ENCODE data around the gene SLC9A6.
"Not testable (repeated sequence)": the region's sequence is repeated elsewhere in the genome, so short reads cannot be mapped to it uniquely, and the experiment has no call there.

The SLC9A6 gene

DNA sequence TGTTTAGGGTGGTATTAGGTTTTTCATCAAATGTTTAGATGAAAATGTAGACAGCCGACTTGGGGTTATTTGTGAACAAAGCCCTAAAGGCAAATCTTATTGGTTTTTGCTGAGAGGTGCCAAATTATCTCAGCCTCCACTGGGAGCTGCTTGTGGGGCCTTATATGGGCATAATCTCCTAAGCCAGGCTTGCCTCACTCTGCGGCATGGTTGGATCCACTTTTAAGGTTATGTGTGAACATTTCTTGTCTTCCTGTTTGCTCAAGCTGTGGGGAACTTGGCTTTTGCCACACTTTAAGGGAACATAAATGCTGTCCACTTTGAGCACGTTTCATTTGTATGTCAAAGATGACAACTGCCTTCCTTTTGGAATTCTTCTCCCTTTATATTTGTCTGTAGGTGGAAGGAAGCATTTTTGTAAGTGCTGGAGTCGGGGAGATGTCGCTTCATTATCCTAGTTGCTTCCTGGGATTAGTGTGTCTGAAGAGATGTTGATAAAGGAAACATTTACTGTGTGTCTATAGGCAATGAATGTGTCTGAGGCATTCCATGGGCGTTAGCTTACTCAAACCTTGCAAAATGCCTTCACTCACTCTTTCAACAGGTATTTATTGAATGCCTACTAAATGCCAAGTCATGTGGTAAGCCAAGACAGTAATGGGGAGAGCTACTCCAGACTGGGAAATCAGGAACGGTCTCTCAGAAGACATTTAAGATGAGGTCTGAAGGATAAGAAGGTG lies 78.3 kb downstream of the SLC9A6 start:
- peak; percentile 30 for DNase-seq (ENCODE audit: low read depth)

DNA sequence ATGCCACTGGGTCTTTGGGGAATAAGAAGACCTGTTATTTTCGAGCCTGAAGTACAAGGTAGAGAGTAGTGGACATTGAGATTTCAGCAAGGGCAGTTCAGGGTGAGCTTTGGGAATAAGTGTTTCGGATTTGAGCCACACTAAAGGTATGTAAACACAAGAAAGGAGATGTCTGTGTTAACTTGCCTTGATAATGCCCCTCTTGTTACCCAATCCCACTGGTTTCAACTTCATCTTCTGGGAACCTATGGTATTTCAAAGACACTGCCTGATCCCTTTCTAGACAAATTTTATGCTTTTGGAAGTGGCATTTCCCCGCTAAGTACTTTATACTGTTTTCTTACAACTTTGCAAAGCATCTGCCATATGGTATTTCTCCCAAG lies 79.4 kb downstream of the SLC9A6 start:
- DNase-seq (ENCODE audit: low read depth): no peak

DNA sequence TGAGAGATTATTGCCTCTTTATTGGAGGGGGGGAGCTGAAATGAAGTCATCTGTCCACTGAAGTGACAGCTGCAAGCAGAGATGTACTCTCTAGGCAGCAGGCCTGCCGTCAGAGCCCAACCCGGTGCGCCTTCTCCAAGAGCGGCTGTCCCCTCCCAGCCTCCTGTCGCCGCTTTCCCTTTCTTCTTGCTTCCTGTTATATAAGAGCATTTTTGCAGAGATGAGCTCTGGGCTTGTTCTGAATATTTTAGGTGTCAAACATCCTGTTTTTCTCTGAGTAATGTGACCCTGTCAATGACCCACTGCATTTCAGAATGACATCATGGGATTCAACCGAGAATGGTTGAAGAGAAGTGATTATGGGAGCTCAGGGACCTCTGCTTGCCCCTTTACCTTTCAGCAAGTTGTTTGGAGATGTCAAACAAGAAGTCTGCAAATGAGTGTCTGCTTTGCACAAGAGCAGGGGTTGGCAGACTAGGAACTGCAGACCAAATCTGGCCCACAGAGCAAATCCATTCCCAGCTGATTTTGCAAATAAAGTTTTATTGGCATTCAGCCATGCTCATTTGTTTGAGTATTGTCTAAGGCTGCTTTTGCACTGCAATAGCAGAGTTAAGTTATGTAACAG lies 79.9 kb downstream of the SLC9A6 start:
- DNase-seq (ENCODE audit: low read depth): peak; percentile 73

DNA sequence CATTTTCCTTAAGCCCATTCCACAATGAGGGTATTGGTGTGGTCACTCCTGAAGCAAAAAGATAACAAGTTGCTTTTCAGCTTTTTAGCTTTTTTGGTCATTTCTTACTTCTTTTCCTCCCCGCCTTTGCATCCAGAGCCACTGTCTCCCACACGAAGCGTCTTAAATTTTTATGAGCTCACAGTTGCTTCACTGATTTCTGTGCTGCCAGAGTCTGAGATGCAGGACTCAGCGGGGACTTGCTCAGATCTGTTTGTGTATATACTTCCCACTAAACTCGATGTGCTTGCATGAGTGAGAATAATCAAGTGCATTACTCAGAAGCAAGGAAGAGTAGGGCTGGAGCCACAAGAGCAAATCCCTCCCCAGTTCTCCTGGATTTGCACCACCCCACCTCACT lies 81.9 kb downstream of the SLC9A6 start:
- no peak for DNase-seq (ENCODE audit: low read depth)

DNA sequence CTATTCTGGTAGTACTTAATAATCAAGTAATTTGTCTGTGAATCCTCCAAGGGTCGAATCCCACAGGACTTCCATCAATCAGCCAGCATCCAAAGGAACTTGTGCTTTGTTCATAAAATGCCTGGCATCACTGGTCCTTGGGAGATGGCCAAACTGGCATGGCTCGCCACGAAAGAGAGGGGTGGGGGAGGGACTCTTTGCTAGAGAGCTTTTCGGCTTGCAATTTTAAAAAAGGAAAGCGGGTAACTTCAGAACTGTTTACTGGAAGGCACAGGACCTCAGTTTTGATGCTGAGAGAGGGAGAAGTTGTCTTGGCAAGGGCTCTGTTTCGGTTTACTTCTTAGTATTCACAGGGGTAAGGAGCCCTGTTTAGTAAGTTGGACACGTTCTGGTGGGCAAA lies 82.7 kb downstream of the SLC9A6 start:
- DNase-seq (ENCODE audit: low read depth): no peak

DNA sequence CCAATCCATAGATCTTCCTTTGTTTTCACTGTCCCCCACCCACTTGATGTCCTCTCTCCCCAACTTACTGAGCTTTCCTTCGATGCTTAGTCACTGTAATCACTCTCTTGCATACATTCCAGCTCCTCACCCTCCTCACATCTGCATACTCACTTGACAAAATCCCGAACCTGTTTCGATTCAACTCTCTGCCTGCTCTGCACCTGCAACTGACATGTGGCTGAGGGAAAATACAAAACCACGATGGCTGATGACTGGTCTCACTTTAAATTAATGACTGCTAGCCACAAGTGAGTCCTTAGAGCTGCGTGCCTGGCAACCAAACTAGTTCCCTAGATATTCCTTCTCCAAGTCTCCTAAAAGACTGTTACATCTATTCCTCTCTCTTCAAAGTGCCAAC lies 91.7 kb downstream of the SLC9A6 start:
- DNase-seq (ENCODE audit: low read depth): no peak

DNA sequence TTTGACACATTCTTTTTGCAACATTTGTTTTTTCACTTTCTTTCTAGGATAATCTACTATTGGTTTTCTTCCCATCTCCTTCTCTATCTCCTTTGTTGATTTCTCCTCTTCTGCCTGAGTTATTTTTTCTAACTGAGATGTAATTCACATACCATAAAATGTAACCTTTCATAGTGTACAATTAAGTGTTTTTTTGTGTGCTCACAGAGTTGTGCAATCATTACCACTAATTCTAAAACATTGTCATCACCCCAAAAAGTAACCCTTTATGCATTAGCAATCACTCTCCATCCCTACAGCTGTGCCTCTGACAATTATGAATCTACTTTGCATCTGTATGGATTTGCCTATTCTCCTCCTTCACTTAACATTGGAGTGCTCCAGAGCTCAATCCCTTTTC lies 95.5 kb downstream of the SLC9A6 start:
- DNase-seq (ENCODE audit: low read depth): no peak

DNA sequence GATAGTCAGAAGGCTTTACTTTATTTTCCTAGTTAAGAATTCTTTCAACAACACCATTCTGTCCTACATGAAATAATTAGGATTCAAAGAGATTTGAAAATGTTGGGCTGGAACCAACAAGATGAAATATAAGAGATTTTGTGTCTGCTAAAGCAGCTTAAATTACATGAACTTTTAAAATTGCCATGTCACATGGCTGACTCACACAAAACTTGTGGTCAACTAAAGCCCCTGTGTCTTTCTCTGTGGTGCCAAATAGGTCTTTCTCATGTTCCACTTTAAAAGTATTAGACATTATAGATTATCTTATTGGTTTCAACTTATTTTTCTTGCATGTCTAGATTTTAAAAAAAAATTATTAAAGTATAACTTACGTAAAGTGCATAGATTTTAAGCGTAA lies 101.3 kb downstream of the SLC9A6 start:
- DNase-seq (ENCODE audit: low read depth): peak; percentile 11

DNA sequence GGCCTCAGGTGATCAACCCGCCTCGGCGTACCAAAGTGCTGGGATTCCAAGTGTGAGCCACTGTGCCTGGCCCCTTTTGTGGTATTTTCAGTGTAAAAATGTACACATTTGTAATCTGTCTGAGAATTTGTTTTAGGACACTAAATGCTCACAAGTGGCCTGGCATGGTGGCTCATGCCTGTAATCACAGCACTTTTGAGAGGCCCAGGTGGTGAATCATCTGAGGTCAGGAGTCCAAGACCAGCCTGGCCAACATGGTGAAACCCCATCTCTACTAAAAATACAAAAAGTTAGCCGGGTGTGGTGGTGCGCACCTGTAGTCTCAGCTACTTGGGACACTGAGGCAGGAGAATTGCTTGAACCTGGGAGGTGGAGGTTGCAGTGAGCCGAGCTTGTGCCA lies 106.7 kb downstream of the SLC9A6 start:
- not testable (repeated sequence) for DNase-seq (ENCODE audit: low read depth)

DNA sequence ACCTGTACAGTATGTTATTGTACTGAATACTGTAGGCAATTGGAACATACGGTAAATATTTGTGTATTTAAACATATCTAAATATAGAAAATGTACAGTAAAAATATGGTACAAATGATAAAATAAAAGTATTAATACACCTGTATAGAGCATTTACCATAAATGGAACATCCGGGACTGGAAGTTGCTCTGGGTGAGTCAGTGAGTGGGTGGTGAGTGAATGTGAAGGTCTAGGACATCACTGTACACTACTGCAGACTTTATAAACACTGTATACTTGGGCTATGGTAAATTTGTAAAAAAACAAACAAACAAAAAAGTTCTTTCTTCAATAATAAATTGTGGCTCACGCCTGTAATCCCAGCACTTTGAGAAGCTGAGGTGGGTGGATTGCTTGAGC lies 109.7 kb downstream of the SLC9A6 start:
- no peak for DNase-seq (ENCODE audit: low read depth)
